Thyroid gland (tissue), 4 donors: ENCODE data around the gene NEK6. TPM values are rescaled to one million over a fixed set of nuclear protein-coding genes. Genes with fewer than 3 reads are reported as not detected.

ENCODE experiments used
- DNase-seq, 2 donors: peaks; one replicate each; pipeline ENCODE4 v3.0.0-alpha.2; 2019
- H3K27ac ChIP-seq, 3 donors: fragments of 200-600 bp; sonication (generic); 1 replicate in 2 of 3; 2 replicates in 1 of 3; pipeline ENCODE4 v1.5.1; 2016 to 2019; ENCODE audit warnings: mild to moderate bottlenecking in 1 of 3, moderate library complexity in 1 of 3
- H3K27me3 ChIP-seq: fragments of 200-600 bp; sonication (generic); one replicate; pipeline ENCODE4 v1.5.1; 2019
- H3K36me3 ChIP-seq, 2 donors: fragments of 200-600 bp; sonication (generic); one replicate each; pipeline ENCODE4 v1.5.1; 2016 to 2019
- H3K4me1 ChIP-seq, 2 donors: fragments of 200-600 bp; sonication (generic); one replicate each; pipeline ENCODE4 v1.5.1; 2017 to 2019
- H3K4me3 ChIP-seq, 3 donors: fragments of 200-600 bp; sonication (generic); replicated peaks in 1 of 3; 1 replicate in 2 of 3; 2 replicates in 1 of 3; pipeline ENCODE4 v1.5.1; 2016; ENCODE audit warnings: mild to moderate bottlenecking in 1 of 3
- H3K9me3 ChIP-seq: fragments of 200-600 bp; sonication (generic); one replicate; pipeline ENCODE4 v1.5.1; 2017
- CTCF ChIP-seq, 6 experiments: fragments of 200-600 bp in 3 of 6; fragments of 450-650 bp in 3 of 6; sonication (generic) in 3 of 6; IDR thresholded peaks; one replicate each; pipeline ENCODE4 v1.5.1; 2016 to 2019; ENCODE audit warnings: antibody characterized with exemption in 6 of 6, mild to moderate bottlenecking in 2 of 6, inconsistent platforms in 1 of 6, moderate library complexity in 1 of 6
- POLR2A ChIP-seq, 2 donors: fragments of 450-650 bp; IDR thresholded peaks; one replicate each; pipeline ENCODE4 v1.6.1; 2017; ENCODE audit warnings: antibody characterized with exemption in 2 of 2, mild to moderate bottlenecking in 2 of 2, moderate library complexity in 1 of 2
- WGBS, 2 donors: methylation state at CpG; one replicate each; pipeline ENCODE4 v1.1.5; 2017; 5-methylcytosine and 5-hydroxymethylcytosine counted together
- intact Hi-C: fragments of 100-400 bp; cut with DNase I; formaldehyde crosslinking; loops from one replicate; pipeline ENCODE4 v1.15.1; 2023
- total RNA-seq, 4 donors: library from RNA; depleted of rRNA; stranded (reverse); fragments of >200 nt; gene quantifications; one replicate each; pipeline ENCODE4 v1.2.3, GENCODE V29; 2016

NEK6 gene
- total RNA-seq, 4 donors from 2014 or later, result 10.7 to 12.8 (median 11.0) TPM

- TF ChIP-seq CTCF (IDR thresholded peaks at IDR 0.05), result no peak
- WGBS, 2 donors, result 95 to 97% methylated on average over 15 of the region's 15 CpGs
- Histone ChIP-seq H3K9me3 (no peaks in the 10 kb centered on the region), H3K27me3 (no peaks in the 10 kb centered on the region), H3K4me1 (peaks cover 0 to 6% of the 10 kb centered on the region in 2 donors), H3K27ac (no peak overlapping the region), H3K4me3 (no peak overlapping the region), H3K36me3 (no peaks in the 10 kb centered on the region)
- DNase-seq, result no peak
- intact Hi-C loops, result no loop called here
Observed at GRCh38 chr9:124215956-124216355, 41.8 kb upstream of the NEK6 start.

DNA sequence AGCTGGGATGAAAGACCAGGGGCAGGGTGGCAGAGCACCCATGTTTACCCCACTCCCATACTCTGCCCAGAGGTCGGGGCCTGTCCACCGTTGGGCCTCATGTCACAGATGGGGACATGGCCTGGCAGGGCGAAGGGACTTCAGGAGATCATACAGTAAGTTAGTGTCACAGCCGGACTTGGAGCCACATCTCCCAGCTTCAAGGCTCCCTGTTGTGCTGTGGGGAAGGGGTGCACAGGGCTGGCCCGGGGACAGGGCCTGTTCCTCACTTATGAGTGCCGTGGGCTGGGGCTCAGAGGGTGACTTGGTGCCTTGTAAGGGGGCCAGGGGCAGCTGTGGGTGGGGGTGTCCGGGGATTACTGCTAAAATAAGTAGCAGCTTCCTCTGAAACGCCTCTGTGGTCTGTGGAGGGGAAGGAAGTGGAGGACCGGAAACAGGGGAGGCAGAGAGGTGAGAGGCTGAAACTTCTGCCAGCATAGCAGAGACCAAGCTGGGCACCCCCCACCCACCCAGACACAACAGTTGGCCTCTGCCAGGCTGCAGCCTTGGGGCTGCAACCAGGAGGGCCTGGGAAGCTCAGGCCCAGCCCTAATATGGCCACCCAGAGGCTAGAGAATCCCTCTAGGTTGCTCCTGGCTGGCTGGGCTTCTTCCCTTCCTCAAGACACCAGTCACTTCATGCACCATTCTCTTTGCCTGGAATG, 41.1 kb upstream of the NEK6 start:
- Histone ChIP-seq H3K4me3 (no peak overlapping the region), H3K4me1 (peaks cover 0 to 13% of the 10 kb centered on the region in 2 donors), H3K27me3 (no peaks in the 10 kb centered on the region), H3K36me3 (no peaks in the 10 kb centered on the region), H3K9me3 (no peaks in the 10 kb centered on the region), H3K27ac (no peak overlapping the region)
- intact Hi-C loops, result no loop called here
- no peak for TF ChIP-seq CTCF (IDR thresholded peaks at IDR 0.05)
- no peak for TF ChIP-seq POLR2A (IDR thresholded peaks at IDR 0.05)
- no peak for DNase-seq
- WGBS, 2 donors, result 72 to 83% methylated on average over 7 to 9 of the region's 9 CpGs

DNA sequence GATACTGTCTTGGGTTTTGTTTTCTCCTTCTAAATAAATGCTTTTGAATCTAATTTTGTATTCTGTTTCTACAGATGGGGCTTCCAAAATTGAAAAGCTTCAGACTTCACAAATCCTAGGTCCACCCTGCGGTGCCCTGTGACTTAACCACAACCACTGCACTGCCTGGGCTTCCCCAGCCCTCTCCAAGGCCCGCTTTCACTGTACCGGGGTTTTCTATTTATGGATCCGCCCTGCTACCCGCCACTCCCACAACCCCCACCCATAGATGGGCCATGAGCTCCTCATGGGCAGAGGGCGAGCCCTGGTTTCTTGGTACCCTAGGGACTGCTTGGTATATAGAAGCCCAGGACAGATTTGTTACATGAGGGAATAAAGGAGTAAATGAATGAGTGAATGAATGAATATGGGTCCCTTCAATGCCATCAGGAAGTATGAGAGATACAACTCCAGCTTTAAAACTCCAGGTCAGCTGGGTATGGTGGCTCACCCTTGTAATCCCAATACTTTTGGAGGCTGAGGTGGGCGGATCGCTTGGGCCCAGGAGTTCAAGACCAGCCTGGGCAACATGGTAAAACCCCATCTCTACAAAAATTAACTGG, 39.8 kb upstream of the NEK6 start:
- Histone ChIP-seq H3K27me3 (no peaks in the 10 kb centered on the region), H3K9me3 (no peaks in the 10 kb centered on the region), H3K27ac (no peak overlapping the region), H3K36me3 (no peaks in the 10 kb centered on the region), H3K4me1 (peaks cover 0 to 15% of the 10 kb centered on the region in 2 donors), H3K4me3 (no peak overlapping the region)
- no peak for DNase-seq
- intact Hi-C loops, result no loop called here
- TF ChIP-seq POLR2A (IDR thresholded peaks at IDR 0.05) (no peak), CTCF (IDR thresholded peaks at IDR 0.05) (no peak)
- WGBS, 2 donors, result 89 to 90% methylated on average over 8 of the region's 8 CpGs

DNA sequence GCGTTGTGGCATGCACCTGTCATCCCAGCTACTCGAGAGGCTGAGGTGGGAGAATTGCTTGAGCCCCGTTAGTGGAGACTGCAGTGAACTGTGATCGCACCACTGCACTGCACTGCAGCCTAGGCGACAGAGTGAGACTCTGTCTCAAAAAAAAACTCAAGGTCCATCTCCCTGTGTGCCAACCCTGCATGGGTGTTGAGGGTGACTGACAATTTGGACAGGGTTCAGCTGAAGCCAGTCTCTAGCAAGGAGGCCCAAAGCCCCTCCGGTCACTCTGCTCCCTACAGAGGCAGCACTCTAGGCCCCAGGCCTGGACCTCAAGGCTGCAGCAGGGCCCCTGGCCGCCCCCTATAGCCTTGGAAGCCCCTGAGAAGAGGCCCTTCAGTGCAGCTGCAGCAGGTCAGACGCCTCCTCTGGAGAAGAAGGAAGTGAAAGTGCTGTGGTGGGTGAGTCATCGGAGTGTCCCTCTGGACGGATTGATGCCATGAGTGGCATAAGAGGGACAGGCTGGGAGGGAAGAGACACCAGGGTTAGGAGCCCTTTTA, 39.2 kb upstream of the NEK6 start:
- no peaks in the 10 kb centered on the region for H3K36me3 ChIP-seq
- no peaks in the 10 kb centered on the region for H3K27me3 ChIP-seq
- TF ChIP-seq POLR2A (IDR thresholded peaks at IDR 0.05), result no peak
- TF ChIP-seq CTCF (IDR thresholded peaks at IDR 0.05), result no peak
- H3K4me3 ChIP-seq, result no peak overlapping the region
- 66 to 80% methylated on average over 10 of the region's 10 CpGs for WGBS, 2 donors
- no peak overlapping the region for H3K27ac ChIP-seq
- intact Hi-C loops, result no loop called here
- peak in 1 of 2 donors; percentile 11 for DNase-seq
- H3K9me3 ChIP-seq, result no peaks in the 10 kb centered on the region
- peaks cover 0 to 15% of the 10 kb centered on the region in 2 donors for H3K4me1 ChIP-seq

- no peak for DNase-seq
- Histone ChIP-seq H3K9me3 (no peaks in the 10 kb centered on the region), H3K4me1 (peaks cover 0 to 15% of the 10 kb centered on the region in 2 donors), H3K27ac (no peak overlapping the region), H3K27me3 (no peaks in the 10 kb centered on the region), H3K36me3 (no peaks in the 10 kb centered on the region), H3K4me3 (no peak overlapping the region)
- intact Hi-C loops, result no loop called here
- 88 to 100% methylated on average over 2 of the region's 2 CpGs for WGBS, 2 donors
- TF ChIP-seq CTCF (IDR thresholded peaks at IDR 0.05) (no peak), POLR2A (IDR thresholded peaks at IDR 0.05) (no peak)
Observed at GRCh38 chr9:124218987-124219461, 38.7 kb upstream of the NEK6 start.
